CD4-positive, alpha-beta T cell treated with Interleukin-21 for 1 hour (primary cell): ENCODE measurements around the gene RNASE8.

Source experiments
- DNase-seq: peaks from one replicate; pipeline ENCODE4 v3.0.0-alpha.2; 2020

The RNASE8 gene

GRCh38 chr14:21074398-21075272 is 17.0 kb downstream of the RNASE8 start:
- DNase-seq: no peak

GRCh38 chr14:21075719-21076437 is 18.3 kb downstream of the RNASE8 start:
- no peak for DNase-seq

- no peak for DNase-seq
Observed at GRCh38 chr14:21077672-21078071, 20.1 kb downstream of the RNASE8 start.

- no peak for DNase-seq
Observed at GRCh38 chr14:21078287-21078686, 20.7 kb downstream of the RNASE8 start.

- DNase-seq: no peak
Observed at GRCh38 chr14:21078726-21079125, 21.1 kb downstream of the RNASE8 start.

GRCh38 chr14:21081521-21082142 is 24.0 kb downstream of the RNASE8 start:
- DNase-seq: no peak

- DNase-seq: no peak
Observed at GRCh38 chr14:21083565-21084325, 26.1 kb downstream of the RNASE8 start.

- no peak for DNase-seq
Observed at GRCh38 chr14:21084396-21084795, 26.8 kb downstream of the RNASE8 start.

GRCh38 chr14:21084998-21085853 is 27.6 kb downstream of the RNASE8 start:
- no peak for DNase-seq

- DNase-seq: no peak
Observed at GRCh38 chr14:21086908-21087293, 29.3 kb downstream of the RNASE8 start.

- peak; percentile 97 for DNase-seq
Observed at GRCh38 chr14:21087294-21088091, 29.9 kb downstream of the RNASE8 start.

- no peak for DNase-seq
Observed at GRCh38 chr14:21088687-21089086, 31.1 kb downstream of the RNASE8 start.

- no peak for DNase-seq
Observed at GRCh38 chr14:21089271-21089670, 31.6 kb downstream of the RNASE8 start.

- DNase-seq: no peak
Observed at GRCh38 chr14:21089877-21090193, 32.2 kb downstream of the RNASE8 start.

- peak; percentile 29 for DNase-seq
Observed at GRCh38 chr14:21090194-21090939, 32.7 kb downstream of the RNASE8 start.

- DNase-seq: no peak
Observed at GRCh38 chr14:21090940-21091663, 33.5 kb downstream of the RNASE8 start.

- no peak for DNase-seq
Observed at GRCh38 chr14:21091821-21092272, 34.2 kb downstream of the RNASE8 start.

- DNase-seq: peak; percentile 90
Observed at GRCh38 chr14:21092273-21093011, 34.8 kb downstream of the RNASE8 start.

GRCh38 chr14:21093018-21093417 is 35.4 kb downstream of the RNASE8 start:
- DNase-seq: no peak
